Effector CD4-positive, alpha-beta T cell (primary cell): ENCODE data around the gene C4orf50.
"Not testable (repeated sequence)": the region's sequence is repeated elsewhere in the genome, so short reads cannot be mapped to it uniquely, and the experiment has no call there.

ENCODE experiments used
- DNase-seq: peaks from one replicate; pipeline ENCODE4 v3.0.0-alpha.2; 2020

C4orf50 gene

DNA sequence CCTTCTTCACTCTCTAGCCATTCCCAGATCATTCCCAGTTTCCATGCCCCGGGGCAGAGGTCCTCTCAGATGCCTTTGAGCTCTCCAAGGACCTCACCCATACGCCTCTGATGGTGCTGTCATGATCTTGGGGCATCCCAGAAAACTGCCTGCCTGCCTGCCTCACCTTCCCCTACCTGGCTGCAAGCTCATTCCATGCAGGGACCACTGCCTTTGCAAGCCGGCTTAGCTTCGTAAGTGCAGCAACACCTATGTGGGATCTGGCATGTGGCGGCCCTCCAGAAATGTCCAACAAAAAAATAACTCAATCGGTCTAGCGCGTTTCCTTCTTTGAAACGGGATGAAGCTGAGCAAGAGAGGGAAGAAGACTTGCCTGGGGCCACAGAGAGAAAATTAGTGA, 53.0 kb downstream of the C4orf50 start:
- no peak for DNase-seq

GRCh38 chr4:5964030-5964429, 54.2 kb downstream of the C4orf50 start:
- DNase-seq: no peak

- no peak for DNase-seq
Measured at GRCh38 chr4:5963611-5964010, 54.6 kb downstream of the C4orf50 start.

DNA sequence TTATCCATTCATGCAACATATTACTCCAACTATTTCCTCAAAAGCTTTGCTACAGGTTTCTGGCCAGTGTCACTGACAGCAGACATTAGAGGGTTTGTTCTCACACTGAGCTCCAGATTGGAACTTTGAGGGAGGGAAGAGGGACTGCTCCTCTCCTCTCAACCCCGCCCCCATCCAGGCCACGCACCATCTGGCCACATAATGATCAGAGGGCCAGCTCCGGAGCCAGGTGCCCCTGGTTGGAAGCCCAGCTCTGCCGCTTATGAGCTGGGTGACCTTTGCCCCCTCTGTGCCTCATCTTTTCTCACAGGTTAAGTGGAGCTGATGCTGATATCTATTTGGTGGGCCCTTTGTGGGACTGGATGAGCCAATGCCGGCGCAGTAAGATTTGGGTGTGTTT, 55.8 kb downstream of the C4orf50 start:
- no peak for DNase-seq

DNA sequence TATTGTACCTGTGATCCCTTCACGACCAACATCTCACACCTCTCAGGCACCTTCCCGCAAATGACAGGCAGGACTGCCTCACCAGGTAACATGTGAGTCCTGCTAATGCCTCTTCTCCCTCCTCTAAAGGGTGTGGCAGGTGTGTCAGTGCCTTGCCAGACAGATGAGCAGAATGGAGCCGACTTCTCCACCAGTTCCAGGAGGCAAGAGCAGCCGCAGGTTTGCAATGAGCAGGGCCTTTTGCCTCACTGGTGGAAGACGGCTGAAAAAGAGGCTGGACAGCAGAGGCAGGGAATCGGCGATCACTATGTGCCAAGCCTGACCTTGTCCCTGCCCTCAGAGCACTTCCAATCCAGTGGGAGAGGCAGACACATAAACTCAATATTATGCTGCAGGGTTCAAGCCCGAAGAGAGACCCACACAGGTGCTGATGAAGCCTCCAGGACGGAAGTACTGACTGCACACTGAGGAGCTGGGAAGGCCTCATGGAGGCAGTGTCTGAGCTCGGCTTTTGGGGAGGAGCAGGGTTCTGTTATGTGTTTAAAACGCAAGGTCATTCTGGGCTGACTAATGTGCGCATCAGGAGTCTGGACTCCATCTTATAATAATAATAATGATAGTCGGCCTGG, 57.9 kb downstream of the C4orf50 start:
- no peak for DNase-seq

- DNase-seq: no peak
Measured at GRCh38 chr4:5959211-5959982, 58.8 kb downstream of the C4orf50 start.

DNA sequence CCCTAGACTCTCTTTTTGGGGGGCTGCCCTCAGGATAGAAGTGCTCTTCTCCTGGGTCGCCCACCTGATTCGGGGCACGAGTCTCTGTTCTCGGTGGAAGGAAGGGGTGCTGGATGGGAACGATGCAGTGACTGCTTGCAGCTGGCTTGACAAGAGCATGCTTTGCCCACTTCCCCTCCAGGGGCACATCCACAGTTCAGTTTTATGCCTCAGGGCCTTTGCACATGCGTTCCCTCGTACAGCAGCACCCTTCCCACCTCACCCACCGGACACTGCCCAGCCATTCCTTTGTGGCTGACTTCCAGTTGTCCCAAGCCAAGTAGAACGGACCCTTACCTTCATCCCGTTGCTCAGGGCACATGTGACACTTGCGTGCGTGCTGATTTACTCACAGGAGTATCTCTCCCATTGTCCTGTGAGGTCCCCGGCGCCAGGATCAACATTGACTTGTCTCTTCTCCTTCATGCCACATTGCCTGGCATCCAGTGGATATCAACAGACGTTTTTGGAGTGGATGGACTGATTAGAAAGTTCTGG, 60.0 kb downstream of the C4orf50 start:
- DNase-seq: no peak

GRCh38 chr4:5957076-5957475, 61.2 kb downstream of the C4orf50 start:
- no peak for DNase-seq

DNA sequence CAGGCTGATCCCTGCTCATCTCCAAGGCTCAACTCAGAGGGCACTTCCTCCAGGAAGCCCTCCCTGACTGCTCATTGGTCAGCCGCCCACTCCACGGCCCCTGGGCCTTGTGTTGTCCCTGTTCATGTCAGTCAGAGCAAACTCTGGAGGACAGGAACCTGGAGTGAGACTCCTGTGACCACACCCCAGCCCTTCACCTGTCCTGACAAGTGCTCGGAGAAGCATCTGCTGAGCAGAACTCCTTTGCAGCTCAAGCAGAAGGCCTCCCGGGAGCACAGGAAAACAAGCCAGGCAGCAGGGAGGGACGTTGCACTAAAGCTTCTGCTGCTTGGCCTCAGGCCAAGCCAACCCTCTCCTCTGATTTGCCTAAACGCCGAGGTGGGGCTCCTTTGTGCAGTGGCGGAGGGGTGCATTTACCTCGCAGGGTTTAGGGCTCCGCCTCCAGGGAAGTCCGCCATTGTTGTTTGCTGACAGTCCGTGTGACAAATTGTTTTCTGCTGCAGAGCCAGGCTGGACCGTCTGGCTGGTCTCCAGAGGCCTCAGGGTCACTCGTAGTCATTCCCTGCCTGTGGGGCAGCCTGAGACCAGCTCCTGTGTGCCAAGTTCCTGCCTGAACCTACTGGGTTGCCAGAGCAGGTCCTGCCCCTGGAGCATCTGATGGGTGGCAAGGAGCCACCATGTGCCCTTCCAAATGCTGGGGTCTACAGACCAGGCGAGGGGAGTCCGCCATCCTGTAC, 61.8 kb downstream of the C4orf50 start:
- no peak for DNase-seq

GRCh38 chr4:5955856-5956255, 62.4 kb downstream of the C4orf50 start:
- DNase-seq: no peak

DNA sequence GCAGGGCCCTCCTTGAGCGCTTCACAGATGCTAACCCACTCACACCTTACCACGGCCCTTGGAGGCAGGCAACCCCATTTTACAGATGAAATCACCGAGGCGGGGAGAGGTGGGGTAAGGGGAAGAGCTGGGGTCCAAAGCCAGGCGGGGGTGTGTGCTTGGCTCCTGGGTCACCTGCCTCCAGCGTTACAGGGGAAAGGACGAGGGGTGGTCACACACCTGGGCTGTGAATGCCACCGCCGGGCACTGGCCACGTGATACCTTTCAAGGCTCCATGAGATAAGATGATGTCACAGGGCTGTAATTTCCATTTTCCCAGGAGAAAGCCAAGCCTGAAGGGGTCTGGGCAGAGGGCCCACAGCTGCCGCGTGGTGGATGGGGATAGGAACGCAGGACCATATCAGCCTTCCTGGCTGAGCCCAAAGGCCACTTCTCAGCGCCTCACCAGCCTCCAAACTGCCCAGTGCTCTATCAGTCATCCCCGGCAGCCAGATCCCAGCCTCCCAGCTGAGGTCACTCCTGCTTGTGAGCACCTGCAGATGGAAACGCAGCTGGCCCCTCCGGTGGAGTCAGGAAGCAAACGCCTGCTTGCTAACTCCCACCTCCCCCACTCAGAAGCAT, 62.9 kb downstream of the C4orf50 start:
- no peak for DNase-seq

DNA sequence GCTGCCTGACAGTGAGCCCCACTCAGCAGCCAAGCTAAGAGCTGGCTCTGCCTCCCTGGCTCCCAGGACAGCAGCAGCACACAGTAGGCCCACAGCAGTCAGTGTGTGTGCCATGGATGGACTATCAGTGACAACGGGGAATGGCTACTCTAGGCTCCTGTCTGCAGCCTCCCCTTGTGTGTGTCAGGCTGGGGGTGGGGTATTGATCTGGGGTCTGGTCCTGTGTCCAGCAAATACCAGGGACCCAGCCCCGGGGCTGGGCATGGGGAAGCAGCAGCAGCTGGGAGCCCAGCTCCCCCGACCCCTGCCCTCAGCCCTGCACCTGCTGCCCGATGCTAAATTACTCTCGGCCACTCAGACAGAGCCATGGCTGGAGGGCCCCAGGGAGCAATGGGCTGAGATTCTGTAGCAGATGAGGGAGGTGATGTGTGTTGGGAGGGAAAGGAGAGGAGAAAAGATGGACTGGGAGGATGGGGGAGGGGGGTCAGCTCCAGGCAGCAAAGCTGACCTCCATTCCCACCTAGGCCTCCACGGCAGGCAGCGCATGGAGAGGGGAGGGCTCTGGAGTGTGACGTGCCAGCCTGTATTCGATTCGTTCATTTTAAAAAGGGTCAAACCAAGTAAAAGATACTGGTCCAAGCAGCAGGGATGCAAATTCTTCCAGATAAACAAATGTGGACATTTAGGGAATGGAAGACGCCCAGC, 64.0 kb downstream of the C4orf50 start:
- DNase-seq: no peak

- DNase-seq: no peak
Measured at GRCh38 chr4:5952975-5953951, 65.0 kb downstream of the C4orf50 start.

GRCh38 chr4:5952286-5952974, 65.8 kb downstream of the C4orf50 start:
- DNase-seq: no peak

GRCh38 chr4:5946653-5947052, 71.6 kb downstream of the C4orf50 start:
- not testable (repeated sequence) for DNase-seq

DNA sequence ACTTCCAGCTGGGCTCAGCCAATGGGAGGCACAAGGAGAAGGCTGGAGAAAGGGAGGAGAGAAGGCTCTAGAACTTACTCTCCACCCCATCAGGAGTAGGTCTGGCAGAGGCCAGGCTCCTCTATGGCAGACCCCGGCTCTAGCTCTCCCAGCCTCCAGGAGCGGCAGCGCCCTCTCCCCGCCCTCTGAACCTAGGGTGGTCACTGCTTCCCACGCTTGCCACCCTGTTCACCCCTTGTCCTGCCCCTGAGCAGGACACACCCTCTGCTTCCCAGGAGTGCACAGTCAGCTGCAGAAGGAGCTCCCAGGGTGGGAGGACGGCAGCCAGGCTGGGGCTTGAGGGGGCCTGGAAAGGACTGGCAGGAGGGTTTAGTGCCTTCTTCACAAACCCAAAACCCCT, 72.3 kb downstream of the C4orf50 start:
- no peak for DNase-seq

- DNase-seq: no peak
Measured at GRCh38 chr4:5945171-5945570, 73.1 kb downstream of the C4orf50 start.

DNA sequence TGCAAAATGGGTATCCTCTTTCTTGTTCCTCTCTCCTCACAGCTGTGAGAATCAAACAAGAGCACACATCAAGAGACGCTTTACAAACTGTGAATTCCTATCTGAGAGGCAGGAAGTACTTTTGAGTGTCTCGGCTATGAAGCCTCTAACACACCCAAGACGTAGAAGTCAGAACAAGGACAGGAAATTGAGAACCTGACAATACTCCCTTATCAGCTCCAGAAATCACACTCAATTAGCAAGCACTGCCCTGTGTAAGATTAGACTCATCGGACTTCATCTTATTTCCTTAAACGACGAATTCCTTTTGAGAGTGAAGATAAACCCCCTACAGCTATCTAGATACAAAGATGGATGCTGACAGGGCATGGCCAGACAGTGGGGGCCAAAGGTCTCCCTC, 74.7 kb downstream of the C4orf50 start:
- no peak for DNase-seq

DNA sequence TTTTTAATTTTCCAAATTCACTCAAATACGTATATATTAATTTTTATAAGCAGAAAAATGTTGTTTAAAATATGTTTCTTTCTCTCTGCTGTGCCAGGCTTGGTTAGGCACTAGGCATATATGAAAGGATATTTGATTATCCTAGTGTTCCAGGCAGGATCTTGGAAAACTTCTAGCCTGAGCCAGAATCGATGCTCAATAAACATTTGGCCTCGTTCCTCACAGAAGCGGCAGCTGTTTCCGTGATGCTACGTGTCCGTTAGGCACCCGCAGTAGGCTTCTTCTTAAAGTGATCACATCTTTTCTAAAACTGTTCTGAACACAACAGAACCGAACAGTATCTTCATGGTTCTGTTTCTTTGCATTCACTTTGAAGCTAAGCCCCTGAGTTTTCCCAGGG, 75.3 kb downstream of the C4orf50 start:
- no peak for DNase-seq

- DNase-seq: no peak
Measured at GRCh38 chr4:5941601-5942000, 76.6 kb downstream of the C4orf50 start.
